Measurements from ENCODE around the gene RMND5A.
A peak's percentile ranks its signal among the peaks of the same experiment; 100 is the strongest.

The RMND5A gene

GRCh38 chr2:86807133-86807467, 87.0 kb downstream of the RMND5A start:
- TF ChIP-seq CTCF (conservative IDR thresholded peaks at IDR 0.05; ENCODE audit: low read depth) = no peak
- H3K27ac ChIP-seq = no peak overlapping the region
- DNase-seq (ENCODE audit: low spot score) = no peak
- POLR2A ChIA-PET (ENCODE audit: low non-redundant PET) = no interaction called here
- CTCF ChIA-PET = no interaction called here

- no peak overlapping the region; the same call in 1 of the 2 replicates for H3K27ac ChIP-seq
- ChIA-PET POLR2A (ENCODE audit: low non-redundant PET) (no interaction called here), CTCF (interaction anchor here (0.7 kb wide), 1 partner anchor 21 kb away, joined by 3 read pairs; no protein-coding TSS in a partner anchor)
- TF ChIP-seq CTCF (conservative IDR thresholded peaks at IDR 0.05; ENCODE audit: low read depth) = no peak
- peak; percentile 66 for DNase-seq (ENCODE audit: low spot score)
Measured at GRCh38 chr2:86807468-86808275, 87.6 kb downstream of the RMND5A start.

GRCh38 chr2:86808315-86809161, 88.4 kb downstream of the RMND5A start:
- DNase-seq (ENCODE audit: low spot score) = peak; percentile 91
- TF ChIP-seq CTCF (conservative IDR thresholded peaks at IDR 0.05; ENCODE audit: low read depth) = peak; percentile 78
- H3K27ac ChIP-seq = no peak overlapping the region
- ChIA-PET CTCF (interaction anchor here (0.6 to 0.7 kb wide), 4 partner anchors 20 to 372 kb away, joined by 3 to 4 read pairs (median 3); no protein-coding TSS in a partner anchor), POLR2A (ENCODE audit: low non-redundant PET) (no interaction called here)

GRCh38 chr2:86809481-86810121, 89.5 kb downstream of the RMND5A start:
- POLR2A ChIA-PET (ENCODE audit: low non-redundant PET) = no interaction called here
- CTCF ChIA-PET = no interaction called here
- H3K27ac ChIP-seq = no peak overlapping the region
- DNase-seq (ENCODE audit: low spot score) = no peak
- no peak for TF ChIP-seq CTCF (conservative IDR thresholded peaks at IDR 0.05; ENCODE audit: low read depth)

- no peak overlapping the region for H3K27ac ChIP-seq
- ChIA-PET POLR2A (ENCODE audit: low non-redundant PET) (no interaction called here), CTCF (no interaction called here)
- no peak for TF ChIP-seq CTCF (conservative IDR thresholded peaks at IDR 0.05; ENCODE audit: low read depth)
- no peak for DNase-seq (ENCODE audit: low spot score)
Measured at GRCh38 chr2:86815611-86816010, 95.5 kb downstream of the RMND5A start.

- POLR2A ChIA-PET (ENCODE audit: low non-redundant PET) = no interaction called here
- CTCF ChIA-PET = no interaction called here
- no peak for TF ChIP-seq CTCF (conservative IDR thresholded peaks at IDR 0.05; ENCODE audit: low read depth)
- DNase-seq (ENCODE audit: low spot score) = no peak
- H3K27ac ChIP-seq = no peak overlapping the region
Measured at GRCh38 chr2:86818114-86818801, 98.2 kb downstream of the RMND5A start.

Data from RWPE1 (cell line).